ENCODE data around the gene SIGLEC14. TPM values are rescaled to one million over a fixed set of nuclear protein-coding genes. Genes with fewer than 3 reads are reported as not detected.

The SIGLEC14 gene
- total RNA-seq, 4 donors from 2014 or later, result 0.22 to 6.2 (median 1.7) TPM; not detected in 1

GRCh38 chr19:51654783-51655182 is 8.2 kb upstream of the SIGLEC14 start:
- no peaks in the 10 kb centered on the region for H3K36me3 ChIP-seq
- no peak for DNase-seq
- H3K9me3 ChIP-seq, result no peaks in the 10 kb centered on the region
- H3K27ac ChIP-seq, result no peak overlapping the region
- no peak for TF ChIP-seq CTCF (IDR thresholded peaks at IDR 0.05)
- TF ChIP-seq POLR2A (IDR thresholded peaks at IDR 0.05), result no peak
- intact Hi-C loops (cut with DNase I), result loop anchor here (10.0 kb wide), 1 partner anchor 180 kb away; the partner anchor contains the start of gene CEACAM18
- no peak overlapping the region for H3K4me3 ChIP-seq (replicated peaks in 1 of 3)
- H3K4me1 ChIP-seq, result no peaks in the 10 kb centered on the region
- H3K27me3 ChIP-seq, result no peaks in the 10 kb centered on the region
- 63% methylated on average over 4 of the region's 4 CpGs for WGBS, 2 donors

- intact Hi-C loops (cut with DNase I), result loop anchor here (10.0 kb wide), 1 partner anchor 178 kb away; the partner anchor contains the start of gene CEACAM18
- Histone ChIP-seq H3K27me3 (no peaks in the 10 kb centered on the region), H3K4me1 (no peaks in the 10 kb centered on the region), H3K27ac (no peak overlapping the region), H3K4me3 (replicated peaks in 1 of 3) (no peak overlapping the region), H3K9me3 (no peaks in the 10 kb centered on the region), H3K36me3 (no peaks in the 10 kb centered on the region)
- 37 to 60% methylated on average over 2 of the region's 2 CpGs for WGBS, 2 donors
- no peak for DNase-seq
- TF ChIP-seq POLR2A (IDR thresholded peaks at IDR 0.05) (no peak), CTCF (IDR thresholded peaks at IDR 0.05) (no peak)
These were observed 6.5 kb upstream of the SIGLEC14 start for GRCh38 chr19:51653162-51653561.

GRCh38 chr19:51652266-51652665 is 5.6 kb upstream of the SIGLEC14 start:
- H3K36me3 ChIP-seq, result no peaks in the 10 kb centered on the region
- H3K4me3 ChIP-seq (replicated peaks in 1 of 3), result no peak overlapping the region
- no peaks in the 10 kb centered on the region for H3K27me3 ChIP-seq
- no peak overlapping the region for H3K27ac ChIP-seq
- DNase-seq, result no peak
- no peaks in the 10 kb centered on the region for H3K4me1 ChIP-seq
- no peaks in the 10 kb centered on the region for H3K9me3 ChIP-seq
- intact Hi-C loops (cut with DNase I), result loop anchor here (10.0 kb wide), 1 partner anchor 177 kb away; the partner anchor contains the start of gene CEACAM18
- no peak for TF ChIP-seq CTCF (IDR thresholded peaks at IDR 0.05)
- TF ChIP-seq POLR2A (IDR thresholded peaks at IDR 0.05), result no peak
- WGBS, 2 donors, result 61 to 69% methylated on average over 4 of the region's 4 CpGs

- Histone ChIP-seq H3K4me3 (replicated peaks in 1 of 3) (no peak overlapping the region), H3K27me3 (no peaks in the 10 kb centered on the region), H3K27ac (no peak overlapping the region), H3K4me1 (no peaks in the 10 kb centered on the region), H3K36me3 (no peaks in the 10 kb centered on the region), H3K9me3 (no peaks in the 10 kb centered on the region)
- no peak for DNase-seq
- intact Hi-C loops (cut with DNase I), result loop anchor here (10.0 kb wide), 1 partner anchor 177 kb away; the partner anchor contains the start of gene CEACAM18
- 77 to 78% methylated on average over 7 of the region's 7 CpGs for WGBS, 2 donors
- TF ChIP-seq POLR2A (IDR thresholded peaks at IDR 0.05), result no peak
- TF ChIP-seq CTCF (IDR thresholded peaks at IDR 0.05), result no peak
These were observed 4.7 kb upstream of the SIGLEC14 start for GRCh38 chr19:51651216-51651846.

GRCh38 chr19:51647318-51647717 is 693 bp upstream of the SIGLEC14 start:
- WGBS, 2 donors, result 95% methylated on average over 6 of the region's 6 CpGs
- no peaks in the 10 kb centered on the region for H3K9me3 ChIP-seq
- intact Hi-C loops (cut with DNase I), result no loop called here
- no peak for DNase-seq
- H3K4me3 ChIP-seq (replicated peaks in 1 of 3), result no peak overlapping the region
- H3K4me1 ChIP-seq, result no peaks in the 10 kb centered on the region
- no peak for TF ChIP-seq CTCF (IDR thresholded peaks at IDR 0.05)
- TF ChIP-seq POLR2A (IDR thresholded peaks at IDR 0.05), result no peak
- no peak overlapping the region for H3K27ac ChIP-seq
- no peaks in the 10 kb centered on the region for H3K36me3 ChIP-seq
- no peaks in the 10 kb centered on the region for H3K27me3 ChIP-seq
